SKM-1 treated with dmso at 0.1 percent for 144 hours (cell line): Measurements from ENCODE around the gene SERPINB12.

Source experiments
- DNase-seq: peaks from one replicate; lab custom pipeline; 2025; ENCODE audit not compliant: unreplicated experiment; lab: John Stamatoyannopoulos, UW

SERPINB12 gene, protein sequence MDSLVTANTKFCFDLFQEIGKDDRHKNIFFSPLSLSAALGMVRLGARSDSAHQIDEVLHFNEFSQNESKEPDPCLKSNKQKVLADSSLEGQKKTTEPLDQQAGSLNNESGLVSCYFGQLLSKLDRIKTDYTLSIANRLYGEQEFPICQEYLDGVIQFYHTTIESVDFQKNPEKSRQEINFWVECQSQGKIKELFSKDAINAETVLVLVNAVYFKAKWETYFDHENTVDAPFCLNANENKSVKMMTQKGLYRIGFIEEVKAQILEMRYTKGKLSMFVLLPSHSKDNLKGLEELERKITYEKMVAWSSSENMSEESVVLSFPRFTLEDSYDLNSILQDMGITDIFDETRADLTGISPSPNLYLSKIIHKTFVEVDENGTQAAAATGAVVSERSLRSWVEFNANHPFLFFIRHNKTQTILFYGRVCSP

DNA sequence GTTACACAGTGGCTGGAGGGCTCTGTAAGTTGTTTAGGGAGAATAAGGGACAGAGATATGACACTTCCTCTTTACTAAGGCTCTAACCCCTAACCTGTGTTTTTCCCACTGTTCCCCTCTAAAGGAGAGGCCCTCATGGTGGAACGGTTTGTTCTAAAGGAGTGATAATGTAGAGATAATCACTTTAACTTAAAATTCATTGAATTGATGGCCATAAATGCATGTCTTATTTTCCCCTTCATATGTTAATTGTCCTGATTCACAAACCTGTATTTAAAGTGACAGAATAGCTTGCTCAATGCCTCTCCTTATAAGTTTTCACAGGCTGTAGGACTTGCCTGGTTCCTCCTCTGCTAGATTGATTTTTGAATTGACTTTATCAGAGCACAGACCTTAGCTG, at the start of gene SERPINB12:
Gene SERPINB12, plus strand, starts transcription at position 301 of the 400 bp plus-strand sequence. CDS start 13,791 bp downstream, outside the sequence.
- no peak for DNase-seq

DNA sequence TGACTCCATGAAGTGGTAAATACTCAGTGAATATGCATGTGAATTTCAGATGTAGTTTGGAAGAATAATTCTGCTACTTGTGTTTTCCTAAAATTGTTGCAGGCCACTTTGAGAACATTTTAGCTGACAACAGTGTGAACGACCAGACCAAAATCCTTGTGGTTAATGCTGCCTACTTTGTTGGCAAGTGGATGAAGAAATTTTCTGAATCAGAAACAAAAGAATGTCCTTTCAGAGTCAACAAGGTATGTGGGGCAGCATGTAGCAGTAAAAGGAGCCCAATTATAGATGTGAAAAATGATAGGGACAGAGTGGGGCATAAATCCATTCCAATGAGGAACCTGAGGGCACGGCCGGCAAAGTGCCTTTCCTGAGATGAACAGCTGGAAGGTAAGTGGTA, 49.3 kb upstream of the SERPINB12 start:
- DNase-seq, result no peak

- no peak for DNase-seq
Observed at GRCh38 chr18:63495675-63496074, 46.5 kb upstream of the SERPINB12 start.

DNA sequence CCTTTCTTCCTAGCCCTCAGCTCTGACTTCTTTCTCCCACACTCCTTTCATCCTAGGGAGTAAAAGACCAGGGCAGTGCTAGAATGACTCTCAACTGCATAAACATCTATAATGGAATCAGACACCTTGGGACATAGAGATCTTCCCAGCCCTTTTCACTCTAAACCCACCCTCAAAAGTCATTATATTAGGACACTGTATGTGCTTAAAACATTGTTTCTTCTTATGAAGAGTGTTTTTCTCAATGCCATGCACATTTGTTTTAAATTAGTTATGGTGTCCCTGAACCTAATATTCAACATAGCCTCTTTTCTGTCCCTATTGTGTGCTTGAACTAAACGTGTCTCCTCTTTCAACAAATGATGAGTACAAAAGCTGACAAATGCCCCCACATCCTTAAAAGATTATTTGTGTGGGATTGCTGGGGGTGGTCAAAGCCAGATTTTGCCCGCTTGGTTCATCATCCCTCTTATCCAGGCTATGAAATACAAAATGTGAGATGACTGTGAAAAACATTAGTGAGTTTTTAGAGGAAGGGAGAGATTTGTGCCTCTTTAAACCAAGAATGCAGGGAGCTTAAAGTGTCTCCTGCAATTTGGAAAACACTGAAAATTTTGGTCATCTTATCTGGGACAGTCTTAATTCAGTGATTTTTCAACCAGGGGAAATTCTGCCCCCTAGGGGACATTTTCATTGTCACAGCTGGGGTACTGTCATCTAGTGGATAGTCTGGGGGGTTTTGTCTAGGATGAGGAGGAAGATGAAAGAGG, 36.4 kb upstream of the SERPINB12 start:
- DNase-seq, result no peak

GRCh38 chr18:63506336-63506646, 35.9 kb upstream of the SERPINB12 start:
- DNase-seq, result no peak

DNA sequence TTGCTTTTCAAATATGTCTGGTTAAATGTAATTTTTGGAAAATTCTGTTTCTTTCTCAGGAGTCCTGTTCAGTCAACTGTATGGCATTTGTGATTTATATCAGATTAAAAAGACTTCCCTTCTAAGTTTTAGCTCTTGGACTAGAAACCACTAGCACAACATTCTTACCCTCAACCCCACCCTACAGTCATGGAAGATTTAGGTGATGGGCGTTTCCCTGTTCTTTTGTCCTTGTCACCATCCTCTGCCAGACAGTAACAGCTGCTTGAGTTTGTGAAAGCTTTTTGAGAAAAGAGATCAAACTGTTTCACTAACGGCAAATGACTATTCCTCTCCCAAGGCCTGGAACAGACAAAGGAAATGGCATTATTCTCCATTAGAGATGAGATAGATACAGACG, 33.6 kb upstream of the SERPINB12 start:
- DNase-seq, result no peak

- DNase-seq, result peak; percentile 10
Observed at GRCh38 chr18:63511285-63511684, 30.9 kb upstream of the SERPINB12 start.

DNA sequence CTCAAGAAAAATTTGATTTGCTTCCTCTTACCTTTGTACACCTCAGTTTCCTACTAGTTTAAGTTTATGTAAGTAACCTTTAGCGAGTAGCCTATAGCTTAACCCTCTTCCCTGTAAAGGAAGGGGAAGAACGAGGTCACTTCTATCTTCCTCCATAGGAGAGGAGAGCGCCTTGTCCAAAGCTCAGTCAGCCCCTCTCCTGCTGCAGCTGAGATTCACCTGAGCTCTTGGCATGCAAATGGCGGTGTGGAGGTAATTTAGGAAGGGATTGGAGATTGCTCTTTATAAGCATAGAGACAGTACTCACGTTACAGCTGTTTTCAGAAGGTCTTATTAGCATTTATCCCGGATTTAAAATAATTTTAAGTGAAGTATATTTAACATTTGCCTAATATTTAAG, 27.8 kb upstream of the SERPINB12 start:
- no peak for DNase-seq

DNA sequence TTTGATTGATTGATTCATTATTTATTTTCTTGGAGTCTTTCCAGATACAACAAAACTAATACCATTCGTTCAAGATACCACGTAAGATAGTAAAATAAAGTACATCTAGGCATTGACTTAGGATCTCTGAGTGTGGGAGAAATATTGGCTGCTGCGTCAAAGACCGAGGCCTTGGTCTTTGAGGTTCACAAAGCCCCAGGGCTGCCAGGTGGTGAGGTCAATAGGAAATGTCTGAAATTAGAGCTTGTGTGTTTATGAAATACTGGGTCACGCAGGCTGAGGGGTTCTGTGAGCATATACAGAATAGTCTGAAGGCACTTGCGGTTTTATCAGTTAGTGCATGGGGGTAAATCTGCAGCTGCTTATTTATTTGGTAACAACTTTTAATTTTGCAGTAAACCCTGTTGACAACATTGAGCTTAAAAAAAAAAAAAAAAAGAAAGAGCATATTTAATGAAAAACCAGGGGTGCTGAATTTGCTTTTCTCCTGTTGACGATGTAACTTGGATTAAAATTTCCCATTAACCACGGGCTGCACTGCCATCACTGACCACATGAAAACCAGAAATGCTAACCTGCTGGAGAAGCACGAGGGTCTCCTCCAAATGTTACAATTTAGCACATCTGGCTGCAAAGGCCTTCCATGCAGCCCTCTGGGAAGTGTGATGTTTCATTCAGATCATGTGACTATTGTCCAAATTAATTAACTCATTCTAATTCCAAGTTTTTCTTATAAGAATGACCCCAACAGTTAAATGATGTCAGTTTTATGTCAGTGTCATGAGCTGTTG, 27.1 kb upstream of the SERPINB12 start:
- no peak for DNase-seq

DNA sequence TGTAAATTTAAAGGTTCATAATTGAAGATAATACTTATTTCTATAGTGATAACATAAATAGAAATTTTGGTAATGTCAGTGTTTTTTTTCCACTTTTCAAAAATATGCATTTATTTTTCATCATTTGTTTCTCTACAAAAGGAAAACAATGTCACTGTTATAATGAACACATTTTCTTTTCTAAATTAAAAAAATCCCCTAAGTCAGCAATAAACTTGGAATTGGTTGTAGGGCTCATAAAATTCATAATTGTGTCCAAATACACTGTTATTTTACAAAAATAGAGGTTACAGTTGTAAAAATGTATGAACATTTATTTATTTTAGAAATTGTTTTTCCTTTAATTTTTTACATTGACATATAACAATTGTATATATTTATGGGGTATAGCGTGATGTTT, 26.4 kb upstream of the SERPINB12 start:
- no peak for DNase-seq

DNA sequence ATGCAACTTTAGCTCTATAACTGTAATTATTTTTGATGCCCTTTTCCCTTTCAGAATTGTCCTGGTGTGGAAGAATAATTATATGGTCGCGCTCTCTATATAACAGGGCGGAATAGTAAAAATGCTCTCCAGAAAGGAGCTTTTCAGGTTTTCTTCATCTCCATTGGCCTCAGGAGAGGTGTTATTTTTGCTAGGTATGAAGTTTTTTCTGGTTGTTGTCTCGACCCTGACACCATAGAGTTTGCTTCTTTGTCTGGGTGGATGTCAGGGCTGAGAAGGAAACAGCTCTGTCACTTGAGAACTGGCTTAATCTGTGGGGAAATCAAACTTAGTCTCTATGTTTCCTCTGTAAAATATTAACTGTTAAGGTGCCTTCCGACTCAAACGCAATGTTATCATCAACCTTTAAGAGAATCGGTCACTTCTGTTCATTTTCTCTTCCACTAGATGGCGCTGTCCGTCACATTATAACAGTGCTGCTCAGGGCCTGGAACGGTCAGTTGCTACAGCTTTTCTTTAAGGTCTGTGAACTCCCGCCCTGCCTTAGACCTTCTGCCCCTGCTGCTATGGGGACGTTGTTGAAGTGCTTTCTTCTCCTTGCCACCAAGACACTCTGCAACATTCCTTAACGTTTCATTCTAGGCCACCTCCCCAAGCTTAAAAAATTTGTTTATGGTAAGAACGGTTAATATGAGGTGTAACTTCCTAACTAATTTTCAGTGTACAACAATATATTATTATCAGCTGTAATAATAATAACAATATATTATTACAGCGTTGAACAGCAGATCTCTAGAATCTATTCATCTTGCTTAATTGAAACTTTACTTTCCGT, 23.8 kb upstream of the SERPINB12 start:
- DNase-seq, result peak; percentile 72

- no peak for DNase-seq
Observed at GRCh38 chr18:63520053-63520685, 22.0 kb upstream of the SERPINB12 start.

- no peak for DNase-seq
Observed at GRCh38 chr18:63523660-63524059, 18.5 kb upstream of the SERPINB12 start.

- DNase-seq, result no peak
Observed at GRCh38 chr18:63527251-63527650, 14.9 kb upstream of the SERPINB12 start.

- DNase-seq, result no peak
Observed at GRCh38 chr18:63528863-63529492, 13.2 kb upstream of the SERPINB12 start.

DNA sequence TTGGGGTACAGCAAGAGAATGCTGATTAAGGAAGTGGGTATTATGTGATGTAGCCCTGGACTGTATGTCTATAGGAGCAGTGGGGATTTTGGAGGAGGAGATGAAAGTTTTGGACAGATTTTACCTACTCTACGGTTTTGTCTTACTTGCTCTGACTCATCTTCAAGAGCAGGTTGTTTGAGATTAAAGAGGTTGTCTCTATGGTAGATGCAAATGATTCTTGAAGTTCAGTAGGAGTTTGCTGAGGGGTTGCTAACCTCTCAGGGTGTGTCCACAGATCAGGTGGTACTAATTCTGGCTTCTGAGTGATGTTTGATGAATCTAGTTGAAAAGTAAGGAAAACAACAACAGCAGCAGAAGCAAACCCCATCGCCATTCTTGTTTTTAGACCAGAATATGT, 9.7 kb upstream of the SERPINB12 start:
- DNase-seq, result no peak

- DNase-seq, result no peak
Observed at GRCh38 chr18:63534615-63535014, 7.6 kb upstream of the SERPINB12 start.

DNA sequence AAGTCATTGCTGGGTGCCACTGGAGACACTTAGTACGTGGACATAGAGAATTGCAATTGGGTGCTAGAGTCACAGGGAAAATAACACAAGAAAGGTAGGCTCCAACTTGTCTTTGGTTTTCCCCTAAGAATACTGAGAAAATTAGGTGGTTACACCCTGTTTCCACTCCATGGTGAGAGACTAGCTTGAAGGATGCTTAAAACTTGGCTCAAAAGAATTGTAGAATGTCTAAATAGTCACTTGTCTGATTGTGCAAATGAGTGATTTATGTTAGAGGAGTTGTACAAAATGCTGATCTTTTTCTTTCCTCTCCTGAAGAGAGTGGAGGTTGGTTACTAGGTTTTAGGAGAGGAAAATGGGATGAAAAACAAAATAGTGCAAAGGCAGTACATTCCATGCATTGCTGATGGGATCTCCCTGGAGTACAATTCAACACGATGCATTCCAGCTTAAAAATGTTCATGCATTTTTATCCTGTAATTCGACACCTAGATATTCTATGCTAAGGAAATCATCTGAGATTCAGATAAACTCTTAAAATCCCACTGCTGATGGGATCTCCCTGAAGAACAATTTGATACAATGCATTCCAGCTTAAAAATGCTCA, 2.2 kb upstream of the SERPINB12 start:
- DNase-seq, result no peak

DNA sequence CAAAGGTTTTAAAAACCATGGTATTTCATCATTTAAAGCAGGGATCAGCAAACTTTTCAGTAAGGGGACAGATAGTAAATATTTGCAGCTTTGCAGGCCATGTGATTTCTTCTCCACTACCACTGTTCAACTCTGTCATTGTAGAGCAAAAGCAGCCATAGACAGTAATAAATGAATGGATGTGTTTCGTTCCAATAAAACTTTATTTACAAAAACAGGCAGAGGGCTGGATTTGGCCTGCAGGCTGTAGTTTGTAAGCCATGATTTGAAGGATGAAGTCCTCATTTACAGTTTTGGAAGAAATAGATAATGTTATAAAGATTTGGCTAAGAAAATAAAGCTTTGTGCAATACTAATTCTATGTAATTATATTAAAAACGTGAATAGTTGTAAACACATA, 1.8 kb downstream of the SERPINB12 start:
- no peak for DNase-seq
